ENCODE data around the gene VPS50. TPM values are rescaled to one million over a fixed set of nuclear protein-coding genes. Genes with fewer than 3 reads are reported as not detected.

Gene VPS50
- total RNA-seq, 1 experiment from 2014 or later = 15.1 TPM

DNA sequence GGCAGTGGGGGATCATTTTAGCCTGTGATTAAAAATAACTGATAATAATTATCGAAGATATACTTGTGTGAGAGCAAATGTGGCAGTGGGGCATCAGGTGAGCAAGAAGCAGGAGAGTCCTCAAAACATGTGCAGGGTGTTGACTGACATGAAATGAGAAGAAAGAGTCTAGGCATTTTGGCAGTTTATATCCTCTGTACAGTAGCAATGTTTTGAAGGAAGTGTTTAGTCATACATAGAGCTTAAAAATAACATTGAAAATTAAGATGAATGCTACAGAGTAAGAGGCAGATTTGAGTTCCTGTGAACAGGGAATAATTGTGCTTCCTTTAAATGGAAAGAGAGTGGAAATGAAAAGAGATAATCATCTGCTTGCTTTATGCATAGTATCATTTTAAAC is 47.4 kb downstream of the VPS50 start:
- Histone ChIP-seq H3K4me1 (ENCODE audit: control insufficient read depth in 1 of 2, insufficient read depth in 2 of 2, low read length in 2 of 2) (no peaks in the 10 kb centered on the region), H3K36me3 (ENCODE audit: control insufficient read depth in 1 of 2, insufficient read depth in 2 of 2, low read length in 2 of 2) (no peaks in the 10 kb centered on the region), H4K20me1 (ENCODE audit: insufficient read depth) (no peaks in the 10 kb centered on the region), H3K27ac (ENCODE audit: low read depth, low read length) (no peak overlapping the region), H3K27me3 (ENCODE audit: insufficient read depth, low read length) (no peaks in the 10 kb centered on the region), H3K9ac (ENCODE audit: low read length) (no peak overlapping the region), H3K4me2 (ENCODE audit: low read length) (no peak overlapping the region), H3K9me2 (ENCODE audit: insufficient read depth) (no peaks in the 10 kb centered on the region), H3K9me3 (ENCODE audit: control insufficient read depth in 1 of 2, insufficient read depth in 1 of 2, low read depth in 1 of 2, low read length in 2 of 2) (no peaks in the 10 kb centered on the region), H3K79me2 (ENCODE audit: insufficient read depth, low read length) (no peaks in the 10 kb centered on the region), H3K4me3 (replicated peaks in 1 of 2; ENCODE audit: low read depth in 1 of 2, low read length in 2 of 2) (no peak overlapping the region), H2AFZ (ENCODE audit: low read depth, low read length, poor library complexity, severe bottlenecking) (no peak overlapping the region)
- ChIA-PET RAD21 (ENCODE audit: low non-redundant PET in 1 of 2, low total read pairs in 2 of 2, uncharacterized antibody in 2 of 2, unreplicated experiment in 2 of 2) (no interaction called here), POLR2A (no interaction called here), CTCF (no interaction called here)
- no peak for TF ChIP-seq EZH2phosphoT487 (IDR thresholded peaks at IDR 0.05; ENCODE audit: borderline replicate concordance)
- BruUV-seq (replicated peaks) = no TSS peak
- DNase-seq (ENCODE audit: low read depth, low spot score) (no peak), ATAC-seq (no peak)
- intact Hi-C loops (cut with micrococcal nuclease) = no loop called here

DNA sequence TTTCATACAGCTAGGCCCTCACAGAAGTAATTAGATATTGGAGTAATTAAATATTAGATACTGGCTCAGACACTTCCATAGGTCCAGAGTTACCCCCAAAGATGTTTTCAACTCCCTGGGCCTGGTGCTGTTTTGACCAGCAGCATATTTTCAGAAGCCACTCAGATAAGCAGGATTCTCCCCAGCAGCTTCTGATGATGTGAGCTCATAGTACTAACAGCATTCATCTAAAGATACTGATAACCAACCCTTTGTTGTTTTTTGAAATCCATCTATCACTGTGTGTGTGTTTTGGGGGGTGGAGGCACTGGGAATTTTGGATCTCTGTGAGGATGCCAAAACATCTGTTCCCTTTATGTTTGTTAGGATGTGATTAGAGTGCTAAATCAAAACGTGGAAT is 52.7 kb downstream of the VPS50 start:
- Histone ChIP-seq H3K27ac (ENCODE audit: low read depth, low read length) (no peak overlapping the region), H2AFZ (ENCODE audit: low read depth, low read length, poor library complexity, severe bottlenecking) (no peak overlapping the region), H3K79me2 (ENCODE audit: insufficient read depth, low read length) (no peaks in the 10 kb centered on the region), H3K9me2 (ENCODE audit: insufficient read depth) (no peaks in the 10 kb centered on the region), H3K36me3 (ENCODE audit: control insufficient read depth in 1 of 2, insufficient read depth in 2 of 2, low read length in 2 of 2) (no peaks in the 10 kb centered on the region), H3K4me3 (replicated peaks in 1 of 2; ENCODE audit: low read depth in 1 of 2, low read length in 2 of 2) (no peak overlapping the region), H3K27me3 (ENCODE audit: insufficient read depth, low read length) (no peaks in the 10 kb centered on the region), H4K20me1 (ENCODE audit: insufficient read depth) (no peaks in the 10 kb centered on the region), H3K4me1 (ENCODE audit: control insufficient read depth in 1 of 2, insufficient read depth in 2 of 2, low read length in 2 of 2) (no peaks in the 10 kb centered on the region), H3K4me2 (ENCODE audit: low read length) (no peak overlapping the region), H3K9me3 (ENCODE audit: control insufficient read depth in 1 of 2, insufficient read depth in 1 of 2, low read depth in 1 of 2, low read length in 2 of 2) (no peaks in the 10 kb centered on the region), H3K9ac (ENCODE audit: low read length) (no peak overlapping the region)
- ChIA-PET CTCF (no interaction called here), RAD21 (ENCODE audit: low non-redundant PET in 1 of 2, low total read pairs in 2 of 2, uncharacterized antibody in 2 of 2, unreplicated experiment in 2 of 2) (no interaction called here), POLR2A (no interaction called here)
- no peak for TF ChIP-seq ZFX (IDR thresholded peaks at IDR 0.05)
- TF ChIP-seq, protein P1, sequence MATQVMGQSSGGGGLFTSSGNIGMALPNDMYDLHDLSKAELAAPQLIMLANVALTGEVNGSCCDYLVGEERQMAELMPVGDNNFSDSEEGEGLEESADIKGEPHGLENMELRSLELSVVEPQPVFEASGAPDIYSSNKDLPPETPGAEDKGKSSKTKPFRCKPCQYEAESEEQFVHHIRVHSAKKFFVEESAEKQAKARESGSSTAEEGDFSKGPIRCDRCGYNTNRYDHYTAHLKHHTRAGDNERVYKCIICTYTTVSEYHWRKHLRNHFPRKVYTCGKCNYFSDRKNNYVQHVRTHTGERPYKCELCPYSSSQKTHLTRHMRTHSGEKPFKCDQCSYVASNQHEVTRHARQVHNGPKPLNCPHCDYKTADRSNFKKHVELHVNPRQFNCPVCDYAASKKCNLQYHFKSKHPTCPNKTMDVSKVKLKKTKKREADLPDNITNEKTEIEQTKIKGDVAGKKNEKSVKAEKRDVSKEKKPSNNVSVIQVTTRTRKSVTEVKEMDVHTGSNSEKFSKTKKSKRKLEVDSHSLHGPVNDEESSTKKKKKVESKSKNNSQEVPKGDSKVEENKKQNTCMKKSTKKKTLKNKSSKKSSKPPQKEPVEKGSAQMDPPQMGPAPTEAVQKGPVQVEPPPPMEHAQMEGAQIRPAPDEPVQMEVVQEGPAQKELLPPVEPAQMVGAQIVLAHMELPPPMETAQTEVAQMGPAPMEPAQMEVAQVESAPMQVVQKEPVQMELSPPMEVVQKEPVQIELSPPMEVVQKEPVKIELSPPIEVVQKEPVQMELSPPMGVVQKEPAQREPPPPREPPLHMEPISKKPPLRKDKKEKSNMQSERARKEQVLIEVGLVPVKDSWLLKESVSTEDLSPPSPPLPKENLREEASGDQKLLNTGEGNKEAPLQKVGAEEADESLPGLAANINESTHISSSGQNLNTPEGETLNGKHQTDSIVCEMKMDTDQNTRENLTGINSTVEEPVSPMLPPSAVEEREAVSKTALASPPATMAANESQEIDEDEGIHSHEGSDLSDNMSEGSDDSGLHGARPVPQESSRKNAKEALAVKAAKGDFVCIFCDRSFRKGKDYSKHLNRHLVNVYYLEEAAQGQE (IDR thresholded peaks at IDR 0.05; ENCODE audit: low read depth) = no peak
- TF ChIP-seq, protein P2, sequence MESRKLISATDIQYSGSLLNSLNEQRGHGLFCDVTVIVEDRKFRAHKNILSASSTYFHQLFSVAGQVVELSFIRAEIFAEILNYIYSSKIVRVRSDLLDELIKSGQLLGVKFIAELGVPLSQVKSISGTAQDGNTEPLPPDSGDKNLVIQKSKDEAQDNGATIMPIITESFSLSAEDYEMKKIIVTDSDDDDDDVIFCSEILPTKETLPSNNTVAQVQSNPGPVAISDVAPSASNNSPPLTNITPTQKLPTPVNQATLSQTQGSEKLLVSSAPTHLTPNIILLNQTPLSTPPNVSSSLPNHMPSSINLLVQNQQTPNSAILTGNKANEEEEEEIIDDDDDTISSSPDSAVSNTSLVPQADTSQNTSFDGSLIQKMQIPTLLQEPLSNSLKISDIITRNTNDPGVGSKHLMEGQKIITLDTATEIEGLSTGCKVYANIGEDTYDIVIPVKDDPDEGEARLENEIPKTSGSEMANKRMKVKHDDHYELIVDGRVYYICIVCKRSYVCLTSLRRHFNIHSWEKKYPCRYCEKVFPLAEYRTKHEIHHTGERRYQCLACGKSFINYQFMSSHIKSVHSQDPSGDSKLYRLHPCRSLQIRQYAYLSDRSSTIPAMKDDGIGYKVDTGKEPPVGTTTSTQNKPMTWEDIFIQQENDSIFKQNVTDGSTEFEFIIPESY (IDR thresholded peaks at IDR 0.05; ENCODE audit: extremely low read depth, insufficient replicate concordance, low read length) = no peak
- no peak for TF ChIP-seq TCF7L2 (IDR thresholded peaks at IDR 0.05; ENCODE audit: borderline replicate concordance, extremely low read depth, insufficient read depth, insufficient read length)
- TF ChIP-seq ZNF274 (IDR thresholded peaks at IDR 0.05; ENCODE audit: low read depth, low read length) = no peak
- no peak for TF ChIP-seq CBX3 (IDR thresholded peaks at IDR 0.05; ENCODE audit: low read depth)
- TF ChIP-seq EZH2phosphoT487 (IDR thresholded peaks at IDR 0.05; ENCODE audit: borderline replicate concordance) = no peak
- no peak for TF ChIP-seq SIN3A (IDR thresholded peaks at IDR 0.05; ENCODE audit: low read depth)
- DNase-seq (ENCODE audit: low read depth, low spot score) = no peak
- no peak for ATAC-seq
- no TSS peak for BruUV-seq (replicated peaks)
- intact Hi-C loops (cut with micrococcal nuclease) = no loop called here
